HFF-Myc (cell line): Measurements from ENCODE around the gene APEX1.

Experiments
- DNase-seq: peaks from one replicate; pipeline ENCODE4 v3.0.0-alpha.2; 2011; ENCODE audit warnings: low read depth; ENCODE audit errors: extremely low read depth
- H3K4me3 ChIP-seq: replicated peaks from 2 replicates; pipeline ENCODE4 v1.5.1; 2011; ENCODE audit warnings: low read depth, mild to moderate bottlenecking, control low read depth, low read length
- TF ChIP-seq, protein P1 (sequence below): IDR thresholded peaks from 2 replicates; pipeline ENCODE4 v1.5.1; 2012; ENCODE audit warnings: mild to moderate bottlenecking, low read depth, low read length, control low read depth; ENCODE audit errors: missing control alignments

Gene APEX1

DNA sequence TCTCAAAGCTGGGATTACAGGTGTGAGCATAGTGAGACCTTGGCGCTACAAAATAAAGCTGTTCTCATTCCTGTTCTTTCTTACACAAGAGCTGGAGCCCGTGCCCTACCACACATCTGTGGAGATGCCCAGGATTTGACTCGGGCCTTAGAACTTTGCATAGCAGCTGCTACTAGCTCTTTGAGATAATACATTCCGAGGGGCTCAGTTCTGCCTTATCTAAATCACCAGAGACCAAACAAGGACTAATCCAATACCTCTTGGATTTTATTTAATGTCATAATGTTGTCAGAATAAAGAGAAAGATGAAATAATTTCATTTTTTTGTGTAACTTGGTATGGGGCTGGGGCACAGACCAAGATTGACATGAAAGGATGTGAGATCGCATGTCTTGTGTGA is 21.8 kb downstream of the APEX1 start:
- H3K4me3 ChIP-seq: no peak overlapping the region
- DNase-seq: no peak
- TF ChIP-seq, protein P1, sequence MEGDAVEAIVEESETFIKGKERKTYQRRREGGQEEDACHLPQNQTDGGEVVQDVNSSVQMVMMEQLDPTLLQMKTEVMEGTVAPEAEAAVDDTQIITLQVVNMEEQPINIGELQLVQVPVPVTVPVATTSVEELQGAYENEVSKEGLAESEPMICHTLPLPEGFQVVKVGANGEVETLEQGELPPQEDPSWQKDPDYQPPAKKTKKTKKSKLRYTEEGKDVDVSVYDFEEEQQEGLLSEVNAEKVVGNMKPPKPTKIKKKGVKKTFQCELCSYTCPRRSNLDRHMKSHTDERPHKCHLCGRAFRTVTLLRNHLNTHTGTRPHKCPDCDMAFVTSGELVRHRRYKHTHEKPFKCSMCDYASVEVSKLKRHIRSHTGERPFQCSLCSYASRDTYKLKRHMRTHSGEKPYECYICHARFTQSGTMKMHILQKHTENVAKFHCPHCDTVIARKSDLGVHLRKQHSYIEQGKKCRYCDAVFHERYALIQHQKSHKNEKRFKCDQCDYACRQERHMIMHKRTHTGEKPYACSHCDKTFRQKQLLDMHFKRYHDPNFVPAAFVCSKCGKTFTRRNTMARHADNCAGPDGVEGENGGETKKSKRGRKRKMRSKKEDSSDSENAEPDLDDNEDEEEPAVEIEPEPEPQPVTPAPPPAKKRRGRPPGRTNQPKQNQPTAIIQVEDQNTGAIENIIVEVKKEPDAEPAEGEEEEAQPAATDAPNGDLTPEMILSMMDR: no peak

DNA sequence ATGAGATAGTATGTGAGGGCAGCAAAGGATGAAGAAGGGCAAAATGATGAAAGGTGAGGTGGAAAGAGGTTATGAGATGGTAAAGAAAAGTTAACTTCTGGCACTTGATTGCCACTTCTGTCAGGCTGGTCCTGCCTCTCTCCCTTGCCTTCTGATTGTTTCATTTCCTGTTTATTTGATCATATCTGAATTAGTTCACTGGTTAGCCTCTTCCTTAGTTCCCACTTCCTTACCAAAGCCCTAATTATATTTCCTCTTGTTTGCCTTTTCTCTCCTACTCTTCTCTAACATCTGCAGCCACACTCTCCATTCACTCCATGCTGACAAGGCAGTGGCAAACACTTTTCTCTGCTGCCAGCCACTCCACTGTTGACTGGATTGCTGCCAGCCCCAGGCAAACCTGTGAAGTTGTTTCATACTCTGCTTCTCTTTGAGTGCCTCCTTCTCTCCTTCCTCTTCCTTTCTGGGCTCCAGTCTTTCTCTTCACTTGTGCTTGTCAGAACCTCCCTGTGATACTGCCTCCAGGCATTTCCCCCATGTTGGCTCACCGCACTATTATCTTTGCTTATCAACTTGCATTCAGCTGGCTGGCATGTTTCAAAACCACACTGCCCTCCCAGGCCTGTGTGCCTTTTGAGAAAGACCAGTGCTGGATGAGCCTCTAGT is 22.3 kb downstream of the APEX1 start:
- DNase-seq: no peak
- no peak overlapping the region for H3K4me3 ChIP-seq
- TF ChIP-seq, protein P1: no peak

DNA sequence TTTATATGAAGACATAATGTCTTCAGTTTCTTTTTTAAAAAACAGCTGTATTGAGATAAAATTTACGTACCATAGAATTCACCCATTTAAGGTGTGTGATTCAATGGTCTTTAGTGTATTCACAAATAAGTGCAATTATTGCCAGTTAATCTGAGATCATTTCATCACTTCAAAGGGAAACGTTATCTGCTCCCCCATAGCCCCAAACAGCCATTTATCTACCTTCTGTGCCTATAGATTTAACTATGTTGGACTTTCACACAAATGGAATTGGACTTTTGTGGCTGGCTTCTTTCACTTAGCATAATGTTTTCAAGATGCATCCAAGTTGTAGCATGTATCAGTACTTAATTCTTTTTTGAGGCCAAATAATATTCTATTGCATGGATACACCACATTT is 23.9 kb downstream of the APEX1 start:
- no peak overlapping the region for H3K4me3 ChIP-seq
- no peak for DNase-seq
- TF ChIP-seq, protein P1: no peak

DNA sequence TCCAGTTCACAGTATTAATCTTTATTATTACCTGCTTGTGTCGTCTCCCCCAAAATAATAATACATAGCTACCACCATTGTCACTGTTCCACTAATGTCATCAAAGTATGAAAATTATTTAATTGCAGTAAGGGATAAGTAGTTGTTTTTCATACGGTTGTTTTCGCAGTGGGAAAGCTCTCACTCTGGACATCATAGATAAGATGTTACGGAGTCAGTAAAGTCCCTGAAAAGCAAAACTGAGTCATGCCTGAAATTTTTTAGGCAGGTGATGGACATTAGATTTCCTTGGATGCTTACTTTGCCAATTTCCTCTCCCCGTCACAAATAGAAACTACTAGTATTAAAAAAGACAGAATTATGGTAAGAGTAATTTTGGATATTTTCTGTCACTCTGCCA is 27.4 kb downstream of the APEX1 start:
- DNase-seq: no peak
- TF ChIP-seq, protein P1: no peak
- no peak overlapping the region for H3K4me3 ChIP-seq

DNA sequence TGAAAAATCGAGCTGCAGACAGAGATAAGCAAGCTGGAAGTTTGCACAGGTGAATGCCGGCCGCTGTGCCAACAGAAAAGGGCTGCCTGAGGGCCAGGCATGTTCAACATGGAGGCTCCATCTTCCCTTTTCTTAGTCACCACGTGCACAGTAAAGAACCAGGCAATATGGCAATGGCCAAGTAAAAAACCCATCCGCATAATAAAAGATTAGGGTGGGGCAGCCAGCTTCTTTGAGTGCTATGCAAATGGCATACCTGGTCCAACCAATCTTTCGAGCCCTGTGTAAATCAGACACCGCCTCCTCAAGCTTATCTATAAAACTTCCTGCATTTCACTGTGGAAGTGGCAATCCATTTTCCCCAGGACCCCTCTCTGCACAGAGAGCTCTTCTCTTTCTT is 30.9 kb downstream of the APEX1 start:
- no peak overlapping the region for H3K4me3 ChIP-seq
- TF ChIP-seq, protein P1: no peak
- no peak for DNase-seq

DNA sequence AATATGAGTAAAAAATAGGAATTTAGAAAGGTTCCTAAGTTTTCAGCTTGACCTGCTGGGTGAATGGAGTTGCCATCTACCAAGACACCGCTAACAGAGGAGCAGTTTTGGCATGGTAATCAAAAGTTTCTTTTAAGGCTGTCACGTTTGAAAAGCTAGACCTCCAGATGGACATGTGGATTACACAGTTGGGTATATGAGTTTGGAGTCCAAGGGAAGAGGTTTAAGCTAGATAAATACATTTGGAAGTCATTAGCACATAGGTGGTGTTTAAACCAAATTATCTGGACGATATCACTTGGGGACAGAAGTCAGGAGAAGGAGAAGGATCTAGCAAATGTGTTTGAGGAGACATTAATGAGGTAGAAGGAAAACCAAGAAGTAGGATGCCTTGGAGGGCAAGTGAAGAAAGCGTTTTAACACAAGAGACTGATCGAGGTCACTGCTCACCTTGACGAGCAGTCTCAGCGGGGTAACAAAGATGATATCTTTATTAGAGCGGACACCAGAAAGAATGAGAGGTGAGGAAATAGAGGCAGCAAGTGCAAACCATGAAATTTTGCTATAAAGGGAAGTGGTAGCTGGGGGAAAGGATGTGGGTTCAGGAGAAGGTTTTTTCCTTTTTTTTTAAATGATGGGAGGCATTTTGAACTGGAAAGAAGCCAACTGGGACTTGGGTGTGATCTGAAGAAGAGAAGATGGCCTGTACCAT is 31.8 kb downstream of the APEX1 start:
- H3K4me3 ChIP-seq: no peak overlapping the region
- DNase-seq: no peak
- TF ChIP-seq, protein P1: no peak
